HEK293 (cell line): Measurements from ENCODE around the gene KCNQ1.

Experiments
- CTCF ChIA-PET: fragments of 350-600 bp; formaldehyde crosslinking; extraction: SDS; loops from one replicate; lab custom pipeline; 2021; ENCODE audit warnings: antibody characterized with exemption; lab: Yijun Ruan, JAX
- POLR2A ChIA-PET: fragments of 300-600 bp; formaldehyde crosslinking; extraction: SDS; loops from one replicate; lab custom pipeline; 2020; ENCODE audit warnings: antibody characterized with exemption, inconsistent platforms; lab: Yijun Ruan, JAX
- H3K27ac ChIP-seq: fragments of 200-500 bp; sonication (Bioruptor generic); 2 replicates; pipeline ENCODE4 v1.5.1; 2014; ENCODE audit warnings: low read depth, low read length, control low read depth, inconsistent platforms; ENCODE audit errors: extremely low read depth
- H3K36me3 ChIP-seq, 2 experiments: fragments of 200-500 bp in 1 of 2; sonication (Bioruptor generic) in 1 of 2; 1 replicate in 1 of 2; 2 replicates in 1 of 2; pipeline ENCODE4 v1.5.1; 2014 to 2017; ENCODE audit warnings: inconsistent platforms in 2 of 2, low read length in 2 of 2; ENCODE audit not compliant: control insufficient read depth in 2 of 2, insufficient read depth in 1 of 2
- H3K4me1 ChIP-seq: fragments of 200-500 bp; sonication (Bioruptor generic); 2 replicates; pipeline ENCODE4 v1.5.1; 2014; ENCODE audit warnings: mild to moderate bottlenecking, low read length, inconsistent platforms; ENCODE audit not compliant: control insufficient read depth, insufficient read depth
- H3K4me3 ChIP-seq: 2 replicates; pipeline ENCODE4 v1.5.1; 2011; ENCODE audit warnings: low read depth, mild to moderate bottlenecking, control low read depth, low read length, moderate library complexity
- H3K9me3 ChIP-seq: fragments of 200-500 bp; sonication (Bioruptor generic); 2 replicates; pipeline ENCODE4 v1.5.1; 2014; ENCODE audit warnings: low read depth, low read length, inconsistent platforms; ENCODE audit not compliant: control insufficient read depth, insufficient read depth
- GLIS1 ChIP-seq: fragments of 450-650 bp; formaldehyde crosslinking; IDR thresholded peaks from 2 replicates; pipeline ENCODE4 v1.5.1; 2016; ENCODE audit warnings: missing biosample characterization, missing genetic modification characterization
- MZF1 ChIP-seq: fragments of 450-650 bp; formaldehyde crosslinking; IDR thresholded peaks from 2 replicates; pipeline ENCODE4 v1.5.1; 2017; ENCODE audit warnings: missing biosample characterization, missing genetic modification characterization, borderline replicate concordance
- SALL2 ChIP-seq: fragments of 450-650 bp; formaldehyde crosslinking; IDR thresholded peaks from 2 replicates; pipeline ENCODE4 v1.5.0; 2017; ENCODE audit warnings: missing biosample characterization, mild to moderate bottlenecking, missing genetic modification characterization, borderline replicate concordance
- SCRT2 ChIP-seq: fragments of 450-650 bp; formaldehyde crosslinking; IDR thresholded peaks from 2 replicates; pipeline ENCODE4 v1.5.1; 2016; ENCODE audit warnings: missing biosample characterization, missing genetic modification characterization
- SP7 ChIP-seq: fragments of 450-650 bp; formaldehyde crosslinking; IDR thresholded peaks from 2 replicates; pipeline ENCODE4 v1.5.1; 2016; ENCODE audit warnings: missing biosample characterization, missing genetic modification characterization
- ZIC2 ChIP-seq: fragments of 450-650 bp; formaldehyde crosslinking; IDR thresholded peaks from 2 replicates; pipeline ENCODE4 v1.5.1; 2016; ENCODE audit warnings: missing biosample characterization, missing genetic modification characterization
- ZNF10 ChIP-seq: fragments of 450-650 bp; formaldehyde crosslinking; IDR thresholded peaks from 2 replicates; pipeline ENCODE4 v1.5.1; 2017; ENCODE audit warnings: missing biosample characterization, missing genetic modification characterization
- ZNF514 ChIP-seq: fragments of 450-650 bp; formaldehyde crosslinking; IDR thresholded peaks from 2 replicates; pipeline ENCODE4 v1.5.1; 2016; ENCODE audit warnings: missing biosample characterization, missing genetic modification characterization
- ZNF585B ChIP-seq: fragments of 450-650 bp; formaldehyde crosslinking; IDR thresholded peaks from 2 replicates; pipeline ENCODE4 v1.5.1; 2016; ENCODE audit warnings: missing biosample characterization, missing genetic modification characterization
- ZNF600 ChIP-seq: fragments of 450-650 bp; formaldehyde crosslinking; IDR thresholded peaks from 2 replicates; pipeline ENCODE4 v1.5.1; 2016; ENCODE audit warnings: missing biosample characterization, missing genetic modification characterization
- ZNF621 ChIP-seq: fragments of 450-650 bp; formaldehyde crosslinking; IDR thresholded peaks from 2 replicates; pipeline ENCODE4 v1.5.1; 2017; ENCODE audit warnings: missing biosample characterization, missing genetic modification characterization
- ZNF660 ChIP-seq: fragments of 450-650 bp; IDR thresholded peaks from 2 replicates; pipeline ENCODE4 v1.5.1; 2018; ENCODE audit warnings: missing biosample characterization, mild to moderate bottlenecking, missing genetic modification characterization
- ZNF670 ChIP-seq: fragments of 450-650 bp; formaldehyde crosslinking; IDR thresholded peaks from 2 replicates; pipeline ENCODE4 v1.5.1; 2016; ENCODE audit warnings: missing biosample characterization, missing genetic modification characterization, low read depth
- ZNF677 ChIP-seq: fragments of 450-650 bp; IDR thresholded peaks from 2 replicates; pipeline ENCODE4 v1.5.0; 2018; ENCODE audit warnings: missing biosample characterization, mild to moderate bottlenecking, missing genetic modification characterization, moderate library complexity
- ZNF701 ChIP-seq: fragments of 450-650 bp; formaldehyde crosslinking; IDR thresholded peaks from 2 replicates; pipeline ENCODE4 v1.5.1; 2016; ENCODE audit warnings: missing biosample characterization, missing genetic modification characterization
- ZNF777 ChIP-seq: fragments of 450-650 bp; formaldehyde crosslinking; IDR thresholded peaks from 2 replicates; pipeline ENCODE4 v1.5.1; 2017; ENCODE audit warnings: missing biosample characterization, missing genetic modification characterization, borderline replicate concordance
- TF ChIP-seq, protein P1 (sequence below): fragments of 450-650 bp; formaldehyde crosslinking; IDR thresholded peaks from 2 replicates; pipeline ENCODE4 v1.5.1; 2017; ENCODE audit warnings: missing biosample characterization, missing genetic modification characterization
- TF ChIP-seq, protein P2 (sequence below): fragments of 450-650 bp; formaldehyde crosslinking; IDR thresholded peaks from 2 replicates; pipeline ENCODE4 v1.5.1; 2016; ENCODE audit warnings: missing biosample characterization, missing genetic modification characterization
- TF ChIP-seq, protein P3 (sequence below): fragments of 450-650 bp; formaldehyde crosslinking; IDR thresholded peaks from 2 replicates; pipeline ENCODE4 v1.5.1; 2017; ENCODE audit warnings: missing biosample characterization, missing genetic modification characterization
- TF ChIP-seq, protein P4 (sequence below): fragments of 450-650 bp; formaldehyde crosslinking; IDR thresholded peaks from 2 replicates; pipeline ENCODE4 v1.5.1; 2016; ENCODE audit warnings: missing biosample characterization, missing genetic modification characterization
- TF ChIP-seq, protein P5 (sequence below): IDR thresholded peaks from 2 replicates; pipeline ENCODE4 v1.6.1; 2011; ENCODE audit warnings: mild to moderate bottlenecking, low read depth, low read length, borderline replicate concordance

The KCNQ1 gene

DNA sequence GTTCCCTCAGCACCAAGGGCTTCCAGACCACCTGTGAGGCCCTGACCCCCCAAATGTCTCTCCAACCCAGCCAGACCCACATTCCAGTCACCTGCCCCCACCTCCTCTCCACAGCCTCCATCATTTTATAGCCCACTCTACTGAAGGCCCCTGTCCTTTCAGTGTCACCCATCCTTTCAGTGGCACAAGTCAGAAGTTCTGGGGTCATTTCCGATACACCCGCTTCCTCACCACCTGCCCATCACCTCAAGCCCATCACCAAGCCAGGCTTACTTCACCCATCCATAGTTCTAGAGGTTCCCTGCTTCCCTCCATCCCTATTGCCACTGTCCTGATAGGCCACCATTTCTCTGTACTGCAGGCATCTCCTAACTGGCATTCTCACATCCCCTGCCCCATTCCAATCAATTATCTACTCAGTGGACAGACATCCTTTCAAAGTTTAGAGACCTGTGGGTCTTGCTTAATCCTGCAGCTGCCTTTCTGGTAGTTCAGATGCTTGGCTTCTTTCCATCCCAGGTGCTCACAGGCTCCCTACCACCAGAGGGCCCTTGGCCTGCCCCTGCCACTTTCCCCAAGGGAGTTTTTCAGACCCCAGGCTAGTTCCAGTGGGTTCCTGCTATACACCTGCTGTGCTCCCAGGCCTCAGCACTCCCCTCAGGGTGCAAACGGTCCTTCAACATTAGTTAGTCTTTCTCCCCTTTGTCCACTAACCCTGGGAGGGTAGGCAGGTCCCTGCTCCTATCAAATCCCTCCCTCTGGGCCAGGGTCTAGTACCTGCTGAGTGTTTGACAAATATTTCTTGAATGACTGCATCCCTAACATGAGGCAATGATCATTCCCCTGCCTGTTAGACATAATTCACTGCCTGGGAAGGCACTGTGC is 247.4 kb downstream of the KCNQ1 start (continued):
- TF ChIP-seq, protein P1, sequence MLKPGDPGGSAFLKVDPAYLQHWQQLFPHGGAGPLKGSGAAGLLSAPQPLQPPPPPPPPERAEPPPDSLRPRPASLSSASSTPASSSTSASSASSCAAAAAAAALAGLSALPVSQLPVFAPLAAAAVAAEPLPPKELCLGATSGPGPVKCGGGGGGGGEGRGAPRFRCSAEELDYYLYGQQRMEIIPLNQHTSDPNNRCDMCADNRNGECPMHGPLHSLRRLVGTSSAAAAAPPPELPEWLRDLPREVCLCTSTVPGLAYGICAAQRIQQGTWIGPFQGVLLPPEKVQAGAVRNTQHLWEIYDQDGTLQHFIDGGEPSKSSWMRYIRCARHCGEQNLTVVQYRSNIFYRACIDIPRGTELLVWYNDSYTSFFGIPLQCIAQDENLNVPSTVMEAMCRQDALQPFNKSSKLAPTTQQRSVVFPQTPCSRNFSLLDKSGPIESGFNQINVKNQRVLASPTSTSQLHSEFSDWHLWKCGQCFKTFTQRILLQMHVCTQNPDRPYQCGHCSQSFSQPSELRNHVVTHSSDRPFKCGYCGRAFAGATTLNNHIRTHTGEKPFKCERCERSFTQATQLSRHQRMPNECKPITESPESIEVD (tag by site-specific recombination), result no peak
- no peak for TF ChIP-seq ZNF670 (tag by site-specific recombination)
- peak; percentile 37 for TF ChIP-seq GLIS1 (tag by site-specific recombination)
- TF ChIP-seq, protein P2, sequence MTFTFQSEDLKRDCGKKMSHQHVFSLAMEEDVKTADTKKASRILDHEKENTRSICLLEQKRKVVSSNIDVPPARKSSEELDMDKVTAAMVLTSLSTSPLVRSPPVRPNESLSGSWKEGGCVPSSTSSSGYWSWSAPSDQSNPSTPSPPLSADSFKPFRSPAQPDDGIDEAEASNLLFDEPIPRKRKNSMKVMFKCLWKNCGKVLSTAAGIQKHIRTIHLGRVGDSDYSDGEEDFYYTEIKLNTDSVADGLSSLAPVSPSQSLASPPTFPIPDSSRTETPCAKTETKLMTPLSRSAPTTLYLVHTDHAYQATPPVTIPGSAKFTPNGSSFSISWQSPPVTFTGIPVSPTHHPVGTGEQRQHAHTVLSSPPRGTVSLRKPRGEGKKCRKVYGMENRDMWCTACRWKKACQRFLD (tag by site-specific recombination), result no peak
- TF ChIP-seq ZNF585B (tag by site-specific recombination), result no peak
- peak; percentile 90 for TF ChIP-seq ZIC2 (tag by site-specific recombination)

DNA sequence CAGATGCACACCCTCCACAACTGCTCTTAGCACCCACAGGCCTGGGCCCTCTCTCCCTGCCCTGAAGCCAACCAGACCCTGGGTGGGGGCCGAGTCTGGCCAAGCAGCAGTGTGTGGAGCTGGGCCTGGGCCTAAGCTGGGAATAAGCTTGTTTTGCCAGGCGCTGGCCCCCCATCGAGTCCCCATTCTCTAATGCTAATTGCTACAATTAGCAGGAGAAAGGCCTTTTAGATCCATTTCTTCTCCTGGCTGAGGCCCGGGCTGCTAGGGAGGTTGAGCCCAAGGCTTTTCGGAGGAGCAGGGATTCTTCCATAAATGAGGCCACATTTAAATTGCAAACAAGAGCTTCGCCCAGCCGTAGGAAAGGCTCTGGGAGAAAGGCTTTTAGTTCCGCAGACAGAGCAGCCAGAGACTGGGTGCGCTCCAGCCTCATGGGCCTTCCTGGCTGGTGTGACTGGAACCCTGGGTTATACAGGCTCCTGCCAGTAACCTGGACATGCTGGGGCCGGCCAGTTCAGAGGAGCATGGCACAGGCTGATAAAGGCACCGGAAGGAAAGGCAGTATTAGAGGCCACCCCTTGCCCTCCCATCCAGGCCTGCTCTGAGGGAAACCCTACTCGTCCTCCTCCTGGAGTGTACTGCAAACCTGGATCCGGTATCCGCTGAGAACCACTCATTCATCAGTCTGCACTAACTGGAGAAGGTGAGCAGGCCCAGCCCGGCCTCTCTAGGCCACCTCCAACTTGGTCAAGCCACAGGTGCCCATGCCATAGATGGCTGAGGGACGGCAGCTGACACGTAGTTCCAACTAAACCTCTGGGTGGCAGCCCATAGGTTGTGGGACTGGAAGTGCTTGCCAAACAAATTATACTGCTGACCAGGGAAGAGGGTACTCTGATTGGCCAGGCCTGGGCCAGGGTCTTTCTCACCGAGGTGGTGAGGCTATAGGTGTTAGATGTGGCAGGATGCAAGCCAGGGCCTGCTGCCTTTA is 248.8 kb downstream of the KCNQ1 start:
- POLR2A ChIA-PET, result no interaction called here
- TF ChIP-seq ZNF10 (tag by site-specific recombination) (no peak), SCRT2 (tag by site-specific recombination) (0 out of 2 replicates have a peak, but pooled peaks have one; percentile 13), ZNF600 (no peak)
- TF ChIP-seq, protein P3, sequence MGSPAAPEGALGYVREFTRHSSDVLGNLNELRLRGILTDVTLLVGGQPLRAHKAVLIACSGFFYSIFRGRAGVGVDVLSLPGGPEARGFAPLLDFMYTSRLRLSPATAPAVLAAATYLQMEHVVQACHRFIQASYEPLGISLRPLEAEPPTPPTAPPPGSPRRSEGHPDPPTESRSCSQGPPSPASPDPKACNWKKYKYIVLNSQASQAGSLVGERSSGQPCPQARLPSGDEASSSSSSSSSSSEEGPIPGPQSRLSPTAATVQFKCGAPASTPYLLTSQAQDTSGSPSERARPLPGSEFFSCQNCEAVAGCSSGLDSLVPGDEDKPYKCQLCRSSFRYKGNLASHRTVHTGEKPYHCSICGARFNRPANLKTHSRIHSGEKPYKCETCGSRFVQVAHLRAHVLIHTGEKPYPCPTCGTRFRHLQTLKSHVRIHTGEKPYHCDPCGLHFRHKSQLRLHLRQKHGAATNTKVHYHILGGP (tag by site-specific recombination), result no peak
- TF ChIP-seq, protein P4, sequence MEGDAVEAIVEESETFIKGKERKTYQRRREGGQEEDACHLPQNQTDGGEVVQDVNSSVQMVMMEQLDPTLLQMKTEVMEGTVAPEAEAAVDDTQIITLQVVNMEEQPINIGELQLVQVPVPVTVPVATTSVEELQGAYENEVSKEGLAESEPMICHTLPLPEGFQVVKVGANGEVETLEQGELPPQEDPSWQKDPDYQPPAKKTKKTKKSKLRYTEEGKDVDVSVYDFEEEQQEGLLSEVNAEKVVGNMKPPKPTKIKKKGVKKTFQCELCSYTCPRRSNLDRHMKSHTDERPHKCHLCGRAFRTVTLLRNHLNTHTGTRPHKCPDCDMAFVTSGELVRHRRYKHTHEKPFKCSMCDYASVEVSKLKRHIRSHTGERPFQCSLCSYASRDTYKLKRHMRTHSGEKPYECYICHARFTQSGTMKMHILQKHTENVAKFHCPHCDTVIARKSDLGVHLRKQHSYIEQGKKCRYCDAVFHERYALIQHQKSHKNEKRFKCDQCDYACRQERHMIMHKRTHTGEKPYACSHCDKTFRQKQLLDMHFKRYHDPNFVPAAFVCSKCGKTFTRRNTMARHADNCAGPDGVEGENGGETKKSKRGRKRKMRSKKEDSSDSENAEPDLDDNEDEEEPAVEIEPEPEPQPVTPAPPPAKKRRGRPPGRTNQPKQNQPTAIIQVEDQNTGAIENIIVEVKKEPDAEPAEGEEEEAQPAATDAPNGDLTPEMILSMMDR, result no peak
- TF ChIP-seq, all 188 proteins: peak for 1
- Histone ChIP-seq H3K9me3 (no peaks in the 10 kb centered on the region), H3K27ac (no peak overlapping the region), H3K4me1 (no peaks in the 10 kb centered on the region; the same call in 1 of the 2 replicates), H3K4me3 (no peak overlapping the region), H3K36me3 (peaks cover 0 to 44% of the 10 kb centered on the region in 2 experiments; a peak in 1 of 3 replicates)
- CTCF ChIA-PET, result interaction anchor here (0.7 to 2.0 kb wide), 2 partner anchors 195 to 1796 kb away, joined by 4 to 10 read pairs; no protein-coding TSS in a partner anchor

DNA sequence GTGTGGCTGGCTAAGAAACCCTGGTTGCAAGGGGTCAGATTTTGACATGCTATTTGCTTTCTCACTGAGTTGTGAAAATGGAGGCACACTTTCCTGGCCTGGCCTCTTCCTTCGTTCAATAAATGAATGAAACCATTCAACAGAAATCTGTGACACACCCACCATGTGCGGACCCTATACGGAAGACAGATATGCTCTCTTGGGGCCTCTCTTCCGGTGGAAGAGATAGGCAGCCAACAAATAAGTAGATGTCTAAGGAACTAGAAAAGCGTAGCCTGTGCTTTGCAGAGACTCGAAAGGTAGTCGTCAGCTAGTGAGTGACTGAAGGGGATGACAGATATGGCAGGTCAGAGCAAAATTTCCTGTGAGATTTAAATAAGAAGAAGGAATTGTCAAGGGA is 249.7 kb downstream of the KCNQ1 start:
- Histone ChIP-seq H3K4me3 (no peak overlapping the region), H3K4me1 (no peaks in the 10 kb centered on the region; the same call in 1 of the 2 replicates), H3K27ac (no peak overlapping the region), H3K9me3 (no peaks in the 10 kb centered on the region), H3K36me3 (peaks cover 0 to 35% of the 10 kb centered on the region in 2 experiments; a peak in 1 of 3 replicates)
- ChIA-PET POLR2A (no interaction called here), CTCF (interaction anchor here (1.4 to 2.0 kb wide), 2 partner anchors 162 to 194 kb away, joined by 6 to 10 read pairs; no protein-coding TSS in a partner anchor)
- TF ChIP-seq, protein P5, sequence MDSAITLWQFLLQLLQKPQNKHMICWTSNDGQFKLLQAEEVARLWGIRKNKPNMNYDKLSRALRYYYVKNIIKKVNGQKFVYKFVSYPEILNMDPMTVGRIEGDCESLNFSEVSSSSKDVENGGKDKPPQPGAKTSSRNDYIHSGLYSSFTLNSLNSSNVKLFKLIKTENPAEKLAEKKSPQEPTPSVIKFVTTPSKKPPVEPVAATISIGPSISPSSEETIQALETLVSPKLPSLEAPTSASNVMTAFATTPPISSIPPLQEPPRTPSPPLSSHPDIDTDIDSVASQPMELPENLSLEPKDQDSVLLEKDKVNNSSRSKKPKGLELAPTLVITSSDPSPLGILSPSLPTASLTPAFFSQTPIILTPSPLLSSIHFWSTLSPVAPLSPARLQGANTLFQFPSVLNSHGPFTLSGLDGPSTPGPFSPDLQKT, result no peak
- TF ChIP-seq SALL2 (tag by site-specific recombination) (no peak), ZNF677 (no peak), MZF1 (tag by site-specific recombination) (no peak), SP7 (no peak), ZNF777 (tag by site-specific recombination) (no peak), ZNF660 (tag by site-specific recombination) (no peak), ZNF621 (tag by site-specific recombination) (no peak), ZNF514 (no peak), ZNF701 (no peak)
